IPS-NIHi7 (cell line): Measurements from ENCODE around the gene CFI.
"Not testable (repeated sequence)": the region's sequence is repeated elsewhere in the genome, so short reads cannot be mapped to it uniquely, and the experiment has no call there.

Source experiments
- DNase-seq: peaks from one replicate; pipeline ENCODE4 v3.0.0; 2012; ENCODE audit warnings: mixed read lengths; ENCODE audit errors: extremely low spot score

CFI gene

GRCh38 chr4:109798866-109799265 is 2.9 kb downstream of the CFI start:
- DNase-seq = no peak

GRCh38 chr4:109795059-109795458 is 6.7 kb downstream of the CFI start:
- DNase-seq = no peak

- no peak for DNase-seq
Measured at GRCh38 chr4:109787807-109788206, 14.0 kb downstream of the CFI start.

GRCh38 chr4:109786846-109787245 is 15.0 kb downstream of the CFI start:
- no peak for DNase-seq

GRCh38 chr4:109782092-109782491 is 19.7 kb downstream of the CFI start:
- DNase-seq = not testable (repeated sequence)

GRCh38 chr4:109764789-109765402 is 36.9 kb downstream of the CFI start:
- DNase-seq = no peak

GRCh38 chr4:109764376-109764775 is 37.4 kb downstream of the CFI start:
- no peak for DNase-seq

- no peak for DNase-seq
Measured at GRCh38 chr4:109760682-109761081, 41.1 kb downstream of the CFI start.

- no peak for DNase-seq
Measured at GRCh38 chr4:109755656-109756055, 46.1 kb downstream of the CFI start.

- DNase-seq = no peak
Measured at GRCh38 chr4:109754093-109754857, 47.5 kb downstream of the CFI start.

GRCh38 chr4:109752525-109752924 is 49.3 kb downstream of the CFI start:
- no peak for DNase-seq

- no peak for DNase-seq
Measured at GRCh38 chr4:109751852-109752251, 49.9 kb downstream of the CFI start.

- DNase-seq = no peak
Measured at GRCh38 chr4:109750652-109751244, 51.1 kb downstream of the CFI start.

GRCh38 chr4:109749388-109750082 is 52.3 kb downstream of the CFI start:
- no peak for DNase-seq

GRCh38 chr4:109748114-109748513 is 53.7 kb downstream of the CFI start:
- no peak for DNase-seq

- no peak for DNase-seq
Measured at GRCh38 chr4:109746728-109747127, 55.1 kb downstream of the CFI start.

- DNase-seq = no peak
Measured at GRCh38 chr4:109745830-109746229, 56.0 kb downstream of the CFI start.

GRCh38 chr4:109739547-109739946 is 62.3 kb downstream of the CFI start:
- no peak for DNase-seq

- no peak for DNase-seq
Measured at GRCh38 chr4:109738104-109738872, 63.5 kb downstream of the CFI start.

- no peak for DNase-seq
Measured at GRCh38 chr4:109735566-109736365, 66.0 kb downstream of the CFI start.

GRCh38 chr4:109733728-109734127 is 68.1 kb downstream of the CFI start:
- no peak for DNase-seq
